Activated T-helper 17 cell treated with anti-CD3 and anti-CD28 coated beads, Interleukin-2, amount 50 U/mL, for 72 hours (primary cell): Measurements from ENCODE around the gene TMEM235. TPM values are rescaled to one million over a fixed set of nuclear protein-coding genes. Genes with fewer than 3 reads are reported as not detected.

Experiments used
- ATAC-seq: fragments of 150-1000 bp; cut with Tn5 transposase; replicated peaks from 2 replicates; pipeline ENCODE4 v1.10.0; 2021; ENCODE audit warnings: mild to moderate bottlenecking, moderate library complexity
- H3K27ac Mint-ChIP-seq: one replicate; pipeline ENCODE4 v1.8.0; 2022; ENCODE audit warnings: mixed read lengths
- H3K27me3 Mint-ChIP-seq: one replicate; pipeline ENCODE4 v1.8.0; 2022; ENCODE audit warnings: mixed read lengths
- H3K36me3 Mint-ChIP-seq: one replicate; pipeline ENCODE4 v1.8.0; 2022; ENCODE audit warnings: low read depth, mild to moderate bottlenecking, mixed read lengths
- H3K4me1 Mint-ChIP-seq: one replicate; pipeline ENCODE4 v1.8.0; 2022; ENCODE audit warnings: mixed read lengths
- H3K4me3 Mint-ChIP-seq: one replicate; pipeline ENCODE4 v1.8.0; 2022; ENCODE audit warnings: mild to moderate bottlenecking, mixed read lengths
- H3K9me3 Mint-ChIP-seq: one replicate; pipeline ENCODE4 v1.8.0; 2022; ENCODE audit warnings: mixed read lengths
- total RNA-seq, 2 donors: library from RNA; stranded (reverse); gene quantifications; one replicate each; pipeline ENCODE4 v1.2.3, GENCODE V29; 2022

The TMEM235 gene
- total RNA-seq, 2 donors from 2014 or later = not detected

- ATAC-seq = no peak
These were observed 46.8 kb downstream of the TMEM235 start for GRCh38 chr17:78278139-78278741.

DNA sequence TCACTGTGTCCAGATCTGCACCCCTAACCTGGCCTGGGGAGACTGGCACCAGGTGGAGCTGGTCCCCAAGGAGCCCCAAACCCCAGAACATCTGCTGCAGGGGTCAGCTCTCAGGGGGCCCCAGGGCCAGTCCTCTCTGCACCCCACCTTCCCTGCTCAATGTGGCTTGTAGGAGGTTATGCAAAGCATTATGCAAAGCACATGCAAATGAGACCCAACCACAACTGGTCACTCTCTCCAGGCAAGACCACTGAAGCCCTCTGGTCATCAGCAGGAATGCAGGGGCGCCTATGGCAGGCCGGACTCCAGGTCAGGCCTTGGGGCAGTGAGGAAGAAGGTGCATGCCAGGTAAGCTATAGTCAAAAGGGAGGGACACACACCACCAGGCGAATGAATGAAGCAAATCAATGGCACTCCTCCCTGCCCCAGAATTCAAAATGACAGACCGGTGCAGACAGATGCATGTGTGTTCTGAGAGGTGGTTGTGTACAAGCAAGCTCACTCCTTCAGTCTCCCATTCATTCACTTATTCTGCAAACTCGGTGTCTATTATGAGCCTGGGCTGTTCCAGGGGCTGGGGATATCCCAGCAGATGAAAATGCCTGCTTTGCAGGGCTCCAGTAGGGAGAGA is 48.0 kb downstream of the TMEM235 start:
- ATAC-seq = no peak
- Mint-ChIP-seq H3K36me3 (no peaks in the 10 kb centered on the region), H3K4me1 (no peaks in the 10 kb centered on the region), H3K27ac (no peak overlapping the region), H3K4me3 (no peak overlapping the region), H3K27me3 (no peaks in the 10 kb centered on the region), H3K9me3 (no peaks in the 10 kb centered on the region)

More at GRCh38 chr17:78278139-78278741, 46.8 kb downstream of the TMEM235 start:
- Mint-ChIP-seq H3K36me3 (no peaks in the 10 kb centered on the region), H3K9me3 (no peaks in the 10 kb centered on the region), H3K4me3 (no peak overlapping the region), H3K27ac (no peak overlapping the region), H3K27me3 (no peaks in the 10 kb centered on the region), H3K4me1 (no peaks in the 10 kb centered on the region)

- no peaks in the 10 kb centered on the region for H3K27me3 Mint-ChIP-seq
- H3K9me3 Mint-ChIP-seq = no peaks in the 10 kb centered on the region
- H3K36me3 Mint-ChIP-seq = no peaks in the 10 kb centered on the region
- H3K4me3 Mint-ChIP-seq = no peak overlapping the region
- H3K4me1 Mint-ChIP-seq = no peaks in the 10 kb centered on the region
- no peak overlapping the region for H3K27ac Mint-ChIP-seq
- no peak for ATAC-seq
These were observed 49.9 kb downstream of the TMEM235 start for GRCh38 chr17:78281249-78281845.

DNA sequence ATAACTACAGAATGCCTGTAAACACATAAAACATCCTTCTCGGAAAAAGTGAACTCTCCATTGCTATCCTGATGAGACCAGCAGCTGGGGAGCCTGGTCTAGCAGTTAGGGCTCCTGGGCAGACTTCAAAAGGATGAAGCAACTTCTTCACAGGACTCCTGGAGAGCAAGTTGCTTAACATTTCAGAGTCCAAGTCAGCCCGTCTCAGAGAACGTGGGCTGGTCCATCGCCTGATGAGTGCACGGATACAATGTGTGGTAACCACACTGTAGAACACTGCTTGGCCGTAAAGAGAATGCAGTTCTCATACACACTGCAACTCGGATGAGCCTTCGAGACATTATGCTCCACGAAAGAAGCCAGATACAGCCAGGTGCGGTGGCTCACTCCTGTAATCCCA is 52.7 kb downstream of the TMEM235 start:
- no peaks in the 10 kb centered on the region for H3K9me3 Mint-ChIP-seq
- no peaks in the 10 kb centered on the region for H3K27me3 Mint-ChIP-seq
- no peak overlapping the region for H3K27ac Mint-ChIP-seq
- no peaks in the 10 kb centered on the region for H3K4me1 Mint-ChIP-seq
- ATAC-seq = no peak
- no peak overlapping the region for H3K4me3 Mint-ChIP-seq
- no peaks in the 10 kb centered on the region for H3K36me3 Mint-ChIP-seq

GRCh38 chr17:78289004-78289403 is 57.6 kb downstream of the TMEM235 start:
- Mint-ChIP-seq H3K27me3 (no peaks in the 10 kb centered on the region), H3K4me1 (no peaks in the 10 kb centered on the region), H3K36me3 (no peaks in the 10 kb centered on the region), H3K27ac (no peak overlapping the region), H3K9me3 (no peaks in the 10 kb centered on the region), H3K4me3 (no peak overlapping the region)
- no peak for ATAC-seq

DNA sequence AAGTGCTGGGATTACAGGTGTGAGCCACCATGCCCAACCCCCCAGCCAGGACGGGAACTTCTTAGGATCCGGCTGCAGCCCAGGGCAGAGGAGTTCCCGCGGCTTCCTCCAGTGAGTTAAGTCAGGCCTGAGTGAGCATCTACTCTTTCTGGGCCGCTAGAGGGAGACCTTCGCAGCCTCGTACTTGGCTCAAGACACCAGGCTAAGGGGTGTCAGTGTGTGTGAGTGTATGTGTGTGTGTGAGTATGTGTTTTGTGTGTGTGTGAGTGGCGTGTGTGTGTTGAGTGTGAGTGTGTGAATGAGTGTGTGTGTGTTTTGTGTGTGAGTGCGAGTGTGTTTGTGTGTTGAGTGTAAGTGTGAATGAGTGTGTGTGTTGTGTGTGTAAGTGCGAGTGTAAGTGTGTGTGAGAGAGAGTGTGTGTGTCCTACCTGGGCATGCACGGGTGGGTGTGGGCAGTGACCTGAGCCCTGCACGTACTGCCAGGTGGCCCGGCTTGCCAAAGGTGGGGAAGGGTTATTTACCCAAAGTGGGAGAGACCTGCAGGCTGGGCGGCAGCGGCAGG is 58.5 kb downstream of the TMEM235 start:
- Mint-ChIP-seq H3K27ac (no peak overlapping the region), H3K27me3 (no peaks in the 10 kb centered on the region), H3K4me3 (no peak overlapping the region), H3K36me3 (no peaks in the 10 kb centered on the region), H3K4me1 (no peaks in the 10 kb centered on the region), H3K9me3 (no peaks in the 10 kb centered on the region)
- ATAC-seq = peak; percentile 100

Other genes starting within 250 kb of the TMEM235 start
- 100 to 1,000 TPM; 165 to 351 TPM for gene TMC6, start 102.9 kb upstream of the TMEM235 start, total RNA-seq
- gene TMC8, start 100.9 kb upstream of the TMEM235 start, total RNA-seq = 100 to 1,000 TPM; 126 to 250 TPM
- under 1 TPM; 0.67 to 0.82 TPM for gene C17orf99, start 85.2 kb upstream of the TMEM235 start, total RNA-seq
- gene SYNGR2, start 63.0 kb upstream of the TMEM235 start, total RNA-seq = 100 to 1,000 TPM in 1 of 2 donors, 10 to 100 TPM in 1; 90.4 to 118 TPM
- gene TK1, start 44.6 kb upstream of the TMEM235 start, total RNA-seq = 100 to 1,000 TPM; 149 to 181 TPM
- gene AFMID, start 44.3 kb upstream of the TMEM235 start, total RNA-seq = 10 to 100 TPM; 44.2 to 59.4 TPM
- gene BIRC5, start 17.4 kb upstream of the TMEM235 start, total RNA-seq = 100 to 1,000 TPM in 1 of 2 donors, 10 to 100 TPM in 1; 68.6 to 104 TPM
- 100 to 1,000 TPM; 129 to 175 TPM for gene SOCS3, start 128.4 kb downstream of the TMEM235 start, total RNA-seq
- gene PGS1, start 147.0 kb downstream of the TMEM235 start, total RNA-seq = 100 to 1,000 TPM in 1 of 2 donors, 10 to 100 TPM in 1; 76.1 to 101 TPM